ENCODE results near the gene VSIR. TPM values are rescaled to one million over a fixed set of nuclear protein-coding genes. Genes with fewer than 3 reads are reported as not detected.

VSIR gene
- total and polyA plus RNA-seq, 2 donors (not counting 1 experiment from before 2014, with no cell fraction given) = 40.5 to 61.2 TPM

DNA sequence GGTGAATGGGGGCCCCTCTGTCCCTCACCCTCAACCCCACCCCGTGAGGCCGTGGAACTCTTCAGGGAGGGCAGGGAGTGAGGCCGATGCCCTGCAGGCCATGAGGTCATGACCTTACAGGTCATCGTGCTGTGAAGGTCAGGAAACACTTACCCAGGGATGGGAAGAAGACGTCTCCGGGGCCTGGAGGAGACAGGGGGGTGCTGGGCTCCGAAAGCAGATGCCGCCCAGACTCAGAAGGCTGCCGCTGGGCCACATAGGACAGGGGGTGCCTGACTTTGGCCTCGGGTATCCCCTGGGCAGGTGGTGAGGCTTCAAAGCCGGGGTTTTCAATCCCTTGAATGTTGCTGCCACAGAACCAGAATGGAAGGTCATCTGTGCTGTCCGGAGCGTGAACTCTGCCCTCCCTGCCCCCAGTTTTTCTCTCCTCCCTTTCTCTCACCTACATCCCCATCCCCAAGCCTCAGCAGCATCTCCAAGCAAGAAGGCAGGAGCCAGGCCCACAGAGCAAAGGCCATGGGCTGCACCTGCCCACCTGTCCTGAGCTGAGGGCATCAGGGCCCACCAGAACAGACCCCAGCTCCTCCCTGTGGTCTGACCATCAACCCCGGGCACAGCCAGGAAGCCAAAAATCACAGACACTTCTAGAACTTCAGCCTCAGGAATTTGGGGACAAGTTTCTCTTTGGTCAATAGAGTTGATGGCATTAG is 21.6 kb downstream of the VSIR start:
- H3K4me1 ChIP-seq (ENCODE audit: control insufficient read depth in 2 of 2, insufficient read depth in 2 of 2, low read length in 2 of 2) = peaks cover 99 to 100% of the 10 kb centered on the region in 2 donors
- DNase-seq = no peak
- no peaks in the 10 kb centered on the region for H3K79me2 ChIP-seq (ENCODE audit: control insufficient read depth, insufficient read depth, low read length)
- H3K4me2 ChIP-seq (replicated peaks; ENCODE audit: low read depth, low read length, poor library complexity, severe bottlenecking) = peak overlapping the region; percentile 56
- H4K20me1 ChIP-seq (ENCODE audit: control insufficient read depth, insufficient read depth, low read length, poor library complexity, severe bottlenecking) = no peaks in the 10 kb centered on the region
- peaks cover 0 to 19% of the 10 kb centered on the region in 2 experiments for H3K36me3 ChIP-seq (replicated peaks in 1 of 2; ENCODE audit: control extremely low read depth in 1 of 2, control insufficient read depth in 1 of 2, extremely low read depth in 1 of 2, insufficient read depth in 2 of 2, low read length in 1 of 2)
- no peaks in the 10 kb centered on the region for H3K27me3 Mint-ChIP-seq
- TF ChIP-seq EZH2 (IDR thresholded peaks at IDR 0.05; ENCODE audit: borderline replicate concordance, insufficient read depth, low read depth, low read length, poor library complexity, severe bottlenecking) = no peak
- TF ChIP-seq CTCF (IDR thresholded peaks at IDR 0.05) = no peak
- no peaks in the 10 kb centered on the region for H3K27me3 ChIP-seq (replicated peaks in 1 of 4; ENCODE audit: control extremely low read depth in 1 of 4, control insufficient read depth in 3 of 4, insufficient read depth in 4 of 4, low read length in 3 of 4)
- peak overlapping the region; percentile 77 for H3K4me3 Mint-ChIP-seq
- no peaks in the 10 kb centered on the region for H3K9me3 Mint-ChIP-seq (ENCODE audit: insufficient read depth)
- CTCF ChIA-PET = interaction anchor here (0.8 to 1.4 kb wide), 8 partner anchors 11 to 145 kb away, joined by 3 to 11 read pairs (median 4); partner anchors contain the start of gene VSIR
- POLR2A ChIA-PET = interaction anchor here (0.6 to 1.8 kb wide), 5 partner anchors 15 to 1344 kb away, joined by 3 to 7 read pairs (median 4); partner anchors contain the start of gene VSIR
- H3K4me3 ChIP-seq (ENCODE audit: control extremely low read depth in 1 of 5, extremely low read depth in 1 of 5, insufficient read depth in 1 of 5, low read depth in 2 of 5, low read length in 4 of 5) = peak overlapping the region in 1 of 5 experiments; percentile 19
- H3K27ac ChIP-seq (ENCODE audit: low read length in 2 of 2) = peak overlapping the region; percentile 35 to 84
- peaks cover 0 to 7% (median 0%) of the 10 kb centered on the region in 3 donors for H3K9me3 ChIP-seq (ENCODE audit: control extremely low read depth in 1 of 3, control insufficient read depth in 2 of 3, insufficient read depth in 1 of 3, low read length in 2 of 3)
- ATAC-seq (ENCODE audit: low read depth) = no peak
- 92% methylated on average over 11 of the region's 14 CpGs for WGBS (ENCODE audit: insufficient coverage)
- intact Hi-C loops (cut with micrococcal nuclease) = no loop called here
- H3K9ac ChIP-seq (ENCODE audit: low read length) = peak overlapping the region; percentile 10
- H2AFZ ChIP-seq (ENCODE audit: insufficient read depth, low read depth, low read length, poor library complexity, severe bottlenecking) = no peak overlapping the region
- peaks cover 86% of the 10 kb centered on the region for H3K4me1 Mint-ChIP-seq
- peak overlapping the region; percentile 96 for H3K27ac Mint-ChIP-seq

DNA sequence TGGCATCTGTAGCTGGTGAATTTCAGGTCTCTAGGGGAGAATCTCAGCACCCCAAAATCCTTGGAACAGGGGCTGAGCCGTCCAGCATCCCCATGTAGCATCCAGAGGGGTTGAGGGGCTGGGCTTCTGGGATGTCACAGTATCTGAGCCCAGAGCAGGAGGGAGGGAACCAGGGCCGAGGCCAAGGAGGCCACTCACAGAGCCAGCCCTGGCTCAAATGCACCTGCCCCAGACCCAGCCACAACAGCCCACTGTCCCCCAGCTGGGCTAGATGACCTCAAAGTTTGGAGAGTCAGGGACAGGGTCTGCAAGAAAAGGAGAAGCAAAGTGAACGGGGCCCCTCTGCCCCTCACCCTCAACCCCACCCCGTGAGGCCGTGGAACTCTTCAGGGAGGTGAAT is 22.3 kb downstream of the VSIR start:
- ATAC-seq (ENCODE audit: low read depth) (no peak), DNase-seq (no peak)
- 89% methylated on average over 1 of the region's 5 CpGs for WGBS (ENCODE audit: insufficient coverage)
- H3K4me3 ChIP-seq (ENCODE audit: control extremely low read depth in 1 of 5, extremely low read depth in 1 of 5, insufficient read depth in 1 of 5, low read depth in 2 of 5, low read length in 4 of 5) = no peak overlapping the region
- ChIA-PET POLR2A (interaction anchor here (1.0 kb wide), 1 partner anchor 22 kb away, joined by 3 read pairs; the partner anchor contains the start of gene VSIR), CTCF (interaction anchor here (1.2 to 1.4 kb wide), 3 partner anchors 22 to 57 kb away, joined by 3 to 8 read pairs (median 6); partner anchors contain the start of gene VSIR)
- no peaks in the 10 kb centered on the region for H3K9me3 Mint-ChIP-seq (ENCODE audit: insufficient read depth)
- peak overlapping the region; percentile 100 for H3K27ac Mint-ChIP-seq
- no peak overlapping the region for H3K9ac ChIP-seq (ENCODE audit: low read length)
- H2AFZ ChIP-seq (ENCODE audit: insufficient read depth, low read depth, low read length, poor library complexity, severe bottlenecking) = no peak overlapping the region
- peak overlapping the region; percentile 74 for H3K4me2 ChIP-seq (replicated peaks; ENCODE audit: low read depth, low read length, poor library complexity, severe bottlenecking)
- H3K36me3 ChIP-seq (replicated peaks in 1 of 2; ENCODE audit: control extremely low read depth in 1 of 2, control insufficient read depth in 1 of 2, extremely low read depth in 1 of 2, insufficient read depth in 2 of 2, low read length in 1 of 2) = peaks cover 0 to 19% of the 10 kb centered on the region in 2 experiments
- no peak for TF ChIP-seq EZH2 (IDR thresholded peaks at IDR 0.05; ENCODE audit: borderline replicate concordance, insufficient read depth, low read depth, low read length, poor library complexity, severe bottlenecking)
- TF ChIP-seq CTCF (IDR thresholded peaks at IDR 0.05) = no peak
- peaks cover 86% of the 10 kb centered on the region for H3K4me1 Mint-ChIP-seq
- no peaks in the 10 kb centered on the region for H4K20me1 ChIP-seq (ENCODE audit: control insufficient read depth, insufficient read depth, low read length, poor library complexity, severe bottlenecking)
- intact Hi-C loops (cut with micrococcal nuclease) = no loop called here
- peaks cover 0 to 7% (median 0%) of the 10 kb centered on the region in 3 donors for H3K9me3 ChIP-seq (ENCODE audit: control extremely low read depth in 1 of 3, control insufficient read depth in 2 of 3, insufficient read depth in 1 of 3, low read length in 2 of 3)
- peak overlapping the region; percentile 57 for H3K4me3 Mint-ChIP-seq
- no peaks in the 10 kb centered on the region for H3K27me3 ChIP-seq (replicated peaks in 1 of 4; ENCODE audit: control extremely low read depth in 1 of 4, control insufficient read depth in 3 of 4, insufficient read depth in 4 of 4, low read length in 3 of 4)
- peak overlapping the region; percentile 72 to 84 for H3K27ac ChIP-seq (ENCODE audit: low read length in 2 of 2)
- H3K4me1 ChIP-seq (ENCODE audit: control insufficient read depth in 2 of 2, insufficient read depth in 2 of 2, low read length in 2 of 2) = peaks cover 99 to 100% of the 10 kb centered on the region in 2 donors
- no peaks in the 10 kb centered on the region for H3K27me3 Mint-ChIP-seq
- no peaks in the 10 kb centered on the region for H3K79me2 ChIP-seq (ENCODE audit: control insufficient read depth, insufficient read depth, low read length)
